ACC112 (cell line): ENCODE data around the gene ZCWPW1.

ENCODE experiments used
- H2AFZ ChIP-seq: fragments of 200-600 bp; sonication (generic); one replicate; pipeline ENCODE4 v1.6.0; 2017; ENCODE audit warnings: antibody characterized with exemption, low read length; ENCODE audit not compliant: unreplicated experiment
- H3K27ac ChIP-seq: fragments of 200-600 bp; sonication (generic); 2 replicates; pipeline ENCODE4 v1.5.1; 2014; ENCODE audit warnings: low read depth, mild to moderate bottlenecking, antibody characterized with exemption, low read length, moderate library complexity
- H3K27me3 ChIP-seq: fragments of 200-600 bp; sonication (generic); 2 replicates; pipeline ENCODE4 v1.6.1; 2014; ENCODE audit warnings: mild to moderate bottlenecking, antibody characterized with exemption, low read length, moderate library complexity, mixed read lengths; ENCODE audit not compliant: insufficient read depth
- H3K36me3 ChIP-seq: fragments of 200-600 bp; sonication (generic); 2 replicates; pipeline ENCODE4 v1.6.1; 2016; ENCODE audit warnings: mild to moderate bottlenecking, antibody characterized with exemption, low read length, moderate library complexity, mixed read lengths; ENCODE audit not compliant: insufficient read depth
- H3K4me1 ChIP-seq: fragments of 200-600 bp; sonication (generic); one replicate; pipeline ENCODE4 v1.6.1; 2016; ENCODE audit warnings: low read length, mixed read lengths; ENCODE audit not compliant: insufficient read depth, unreplicated experiment, control insufficient read depth
- H3K4me3 ChIP-seq: fragments of 200-600 bp; sonication (generic); 2 replicates; pipeline ENCODE4 v1.5.1; 2014; ENCODE audit warnings: mild to moderate bottlenecking, low read depth, low read length
- H3K79me2 ChIP-seq: fragments of 200-600 bp; sonication (generic); one replicate; pipeline ENCODE4 v1.6.0; 2016; ENCODE audit warnings: low read length; ENCODE audit not compliant: control insufficient read depth, unreplicated experiment, insufficient read depth

The ZCWPW1 gene

DNA sequence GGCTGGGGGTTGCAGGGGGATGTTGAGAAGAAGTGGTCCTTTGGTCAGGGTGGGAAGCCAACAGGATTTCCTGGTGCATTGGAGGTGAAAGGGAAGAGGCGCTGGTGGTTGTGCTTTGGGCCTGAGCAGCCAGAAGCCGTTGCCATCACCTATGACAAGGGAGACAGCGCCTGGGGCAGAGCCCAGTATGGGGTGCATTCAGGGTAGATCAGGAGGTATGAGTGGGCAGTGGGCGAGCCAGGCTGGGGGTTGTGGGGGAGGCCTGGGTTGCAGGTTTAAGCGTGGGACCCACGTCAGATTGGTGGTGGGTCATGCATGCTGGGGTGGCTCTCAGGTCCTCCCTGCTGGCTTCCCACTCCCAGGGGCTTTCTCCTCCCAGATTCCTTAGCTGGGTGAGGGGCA is 76.8 kb downstream of the ZCWPW1 start:
- no peak overlapping the region for H3K27ac ChIP-seq
- H3K79me2 ChIP-seq = peaks cover 5% of the 10 kb centered on the region
- no peaks in the 10 kb centered on the region for H3K27me3 ChIP-seq
- peaks cover 22% of the 10 kb centered on the region for H3K36me3 ChIP-seq
- H3K4me3 ChIP-seq = no peak overlapping the region
- H3K4me1 ChIP-seq = no peaks in the 10 kb centered on the region
- no peak overlapping the region for H2AFZ ChIP-seq
